ENCODE results near the gene SERTAD2.
A peak's percentile ranks its signal among the peaks of the same experiment; 100 is the strongest.

The SERTAD2 gene

GRCh38 chr2:64627860-64628841 lies 25.6 kb downstream of the SERTAD2 start:
- DNase-seq = no peak

- DNase-seq = no peak
Observed at GRCh38 chr2:64626963-64627760, 26.6 kb downstream of the SERTAD2 start.

- DNase-seq = no peak
Observed at GRCh38 chr2:64626146-64626809, 27.4 kb downstream of the SERTAD2 start.

GRCh38 chr2:64625299-64626145 lies 28.2 kb downstream of the SERTAD2 start:
- no peak for DNase-seq

GRCh38 chr2:64624862-64625261 lies 28.9 kb downstream of the SERTAD2 start:
- DNase-seq = no peak

GRCh38 chr2:64624108-64624610 lies 29.6 kb downstream of the SERTAD2 start:
- DNase-seq = no peak

GRCh38 chr2:64623242-64623850 lies 30.4 kb downstream of the SERTAD2 start:
- DNase-seq = no peak

- DNase-seq = no peak
Observed at GRCh38 chr2:64622443-64623241, 31.1 kb downstream of the SERTAD2 start.

GRCh38 chr2:64620661-64621060 lies 33.1 kb downstream of the SERTAD2 start:
- DNase-seq = no peak

GRCh38 chr2:64617631-64618151 lies 36.0 kb downstream of the SERTAD2 start:
- DNase-seq = no peak

GRCh38 chr2:64615844-64616536 lies 37.7 kb downstream of the SERTAD2 start:
- DNase-seq = no peak

GRCh38 chr2:64615192-64615763 lies 38.4 kb downstream of the SERTAD2 start:
- DNase-seq = no peak

GRCh38 chr2:64613276-64613675 lies 40.4 kb downstream of the SERTAD2 start:
- DNase-seq = no peak

GRCh38 chr2:64612575-64613195 lies 41.0 kb downstream of the SERTAD2 start:
- no peak for DNase-seq

- no peak for DNase-seq
Observed at GRCh38 chr2:64610316-64610855, 43.3 kb downstream of the SERTAD2 start.

GRCh38 chr2:64609942-64610281 lies 43.8 kb downstream of the SERTAD2 start:
- no peak for DNase-seq

GRCh38 chr2:64609227-64609941 lies 44.3 kb downstream of the SERTAD2 start:
- DNase-seq = peak; percentile 75

- no peak for DNase-seq
Observed at GRCh38 chr2:64608867-64609226, 44.9 kb downstream of the SERTAD2 start.

All from CD4-positive, alpha-beta T cell treated with Interleukin-1 beta for 1 hour (primary cell).